Hematopoietic multipotent progenitor cell treated with erythropoietin and hydrocortisone succinate and interleukin-3 and kit ligand, for 15 days (in vitro differentiated cells): ENCODE results near the gene RALGPS1.

Experiments
- DNase-seq: peaks from one replicate; pipeline ENCODE4 v3.0.0-alpha.2; 2015; ENCODE audit warnings: low spot score

RALGPS1 gene

DNA sequence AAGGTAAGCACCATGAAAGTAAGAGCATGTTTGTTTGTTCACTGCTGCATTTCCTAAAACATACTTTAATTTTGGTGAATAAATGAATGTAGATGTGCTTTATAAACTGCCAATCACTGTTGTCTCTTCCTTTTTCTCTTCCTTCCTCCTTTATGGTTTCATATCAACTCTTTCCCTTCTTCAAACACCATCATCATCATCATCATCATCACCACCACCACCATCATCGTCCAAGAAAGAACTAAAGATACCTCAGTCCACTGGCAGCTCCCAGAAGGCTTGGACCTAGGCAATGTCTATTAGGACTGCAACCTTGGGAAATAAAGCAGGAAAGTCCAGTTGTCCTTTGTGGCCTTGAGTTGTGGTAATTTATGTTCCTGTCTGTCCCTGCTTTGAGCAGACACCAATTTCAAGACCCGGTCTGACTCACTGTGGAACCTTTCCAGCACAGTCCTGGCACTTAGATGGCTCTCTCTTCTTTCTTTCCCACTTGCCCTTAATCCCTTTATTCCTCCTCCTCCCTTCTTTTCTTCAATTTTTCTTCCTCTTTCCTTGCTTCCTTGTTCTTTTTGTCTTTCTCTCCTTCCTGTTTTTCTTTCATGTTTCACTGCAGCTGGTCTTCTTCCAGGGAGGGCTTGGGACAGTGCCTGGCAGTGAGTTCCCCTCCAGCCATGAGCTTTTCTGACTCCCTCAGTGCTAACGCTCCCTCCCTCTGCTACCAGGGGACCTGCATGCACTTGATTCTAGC lies 108.5 kb downstream of the RALGPS1 start:
- no peak for DNase-seq

GRCh38 chr9:127025042-127025441 lies 110.5 kb downstream of the RALGPS1 start:
- DNase-seq: no peak

DNA sequence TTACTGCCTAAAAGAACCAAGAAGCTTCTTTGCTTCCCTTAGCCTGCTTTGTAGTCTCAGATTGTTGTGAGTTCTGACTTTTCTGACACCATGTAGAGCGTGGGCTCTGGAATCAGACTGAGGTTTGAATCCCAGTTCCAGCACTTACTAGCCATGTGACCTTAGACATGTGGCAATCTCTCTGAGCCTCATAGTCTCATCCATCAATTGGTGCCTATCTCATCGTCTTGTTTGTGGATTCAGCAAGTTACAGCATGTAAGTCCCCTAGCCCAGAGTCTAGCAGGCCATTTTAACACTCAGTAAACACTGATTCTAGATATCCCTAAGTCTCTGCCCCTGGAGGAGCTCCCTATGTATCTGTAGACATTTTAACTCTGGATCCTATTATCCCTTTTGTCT lies 113.1 kb downstream of the RALGPS1 start:
- DNase-seq: no peak

GRCh38 chr9:127029548-127029947 lies 115.0 kb downstream of the RALGPS1 start:
- no peak for DNase-seq

GRCh38 chr9:127030814-127031740 lies 116.5 kb downstream of the RALGPS1 start:
- DNase-seq: no peak

DNA sequence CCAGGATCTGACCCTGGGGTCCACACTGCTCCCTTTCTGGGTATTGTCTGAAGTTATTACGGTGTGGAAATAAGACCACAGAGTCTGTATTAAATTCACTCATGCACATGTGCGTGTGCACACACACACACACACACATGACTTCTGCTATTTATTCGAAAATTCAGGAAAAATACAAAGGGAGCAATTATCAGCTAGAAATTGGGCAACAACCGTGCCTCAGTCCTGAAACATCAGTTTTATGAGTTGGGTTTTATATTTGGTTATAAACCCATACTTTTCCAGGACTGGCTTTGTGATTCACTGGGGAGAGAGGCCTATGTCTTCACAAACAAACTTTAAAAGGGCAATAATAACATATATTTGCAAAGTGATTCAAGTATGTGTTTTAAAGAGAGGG lies 117.7 kb downstream of the RALGPS1 start:
- no peak for DNase-seq

GRCh38 chr9:127033061-127033460 lies 118.5 kb downstream of the RALGPS1 start:
- DNase-seq: no peak

DNA sequence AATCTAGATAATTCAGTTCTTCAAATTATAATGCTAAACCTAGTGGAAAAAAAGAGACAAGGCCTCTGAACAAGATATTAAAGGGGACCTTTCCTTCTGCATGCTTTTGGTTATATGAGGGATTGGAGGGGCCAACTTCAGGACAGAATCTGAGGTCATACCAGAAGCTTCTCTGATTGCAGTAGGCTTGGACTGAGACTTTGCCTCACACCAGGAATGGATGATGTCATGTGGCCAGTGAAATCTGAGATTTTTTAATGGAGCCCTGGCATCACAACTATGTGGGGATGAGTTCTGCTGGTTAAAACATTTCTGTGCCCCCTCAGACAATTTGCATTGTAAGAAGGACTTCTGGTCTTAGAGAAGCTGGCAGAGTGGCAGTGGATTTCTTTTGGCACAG lies 119.2 kb downstream of the RALGPS1 start:
- no peak for DNase-seq

- no peak for DNase-seq
Observed at GRCh38 chr9:127034691-127035090, 120.1 kb downstream of the RALGPS1 start.

DNA sequence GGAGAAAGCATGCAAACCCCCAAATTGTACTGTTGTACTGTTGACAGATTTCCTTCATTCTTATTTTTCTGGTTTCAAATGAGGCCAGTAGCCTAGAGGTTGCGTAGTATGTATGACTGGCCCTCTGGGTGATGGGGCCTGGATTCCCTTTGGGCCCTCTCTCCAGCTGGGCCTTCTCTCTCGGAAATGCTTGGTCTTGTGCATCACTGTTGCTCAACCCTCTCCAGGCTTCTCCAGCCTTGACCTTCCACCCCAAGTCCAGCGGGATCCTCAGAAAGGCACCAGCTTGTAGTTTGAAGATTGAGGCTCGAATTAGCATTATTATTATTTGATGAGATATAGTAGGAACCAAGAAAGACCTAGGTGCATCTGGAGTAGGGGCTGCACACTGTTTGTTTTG lies 120.8 kb downstream of the RALGPS1 start:
- DNase-seq: no peak

- DNase-seq: no peak
Observed at GRCh38 chr9:127035948-127036347, 121.4 kb downstream of the RALGPS1 start.

GRCh38 chr9:127036437-127036836 lies 121.9 kb downstream of the RALGPS1 start:
- no peak for DNase-seq

GRCh38 chr9:127038531-127038930 lies 123.9 kb downstream of the RALGPS1 start:
- DNase-seq: no peak

GRCh38 chr9:127039492-127039891 lies 124.9 kb downstream of the RALGPS1 start:
- DNase-seq: no peak

GRCh38 chr9:127045148-127045547 lies 130.6 kb downstream of the RALGPS1 start:
- DNase-seq: no peak

GRCh38 chr9:127047971-127048370 lies 133.4 kb downstream of the RALGPS1 start:
- DNase-seq: no peak

DNA sequence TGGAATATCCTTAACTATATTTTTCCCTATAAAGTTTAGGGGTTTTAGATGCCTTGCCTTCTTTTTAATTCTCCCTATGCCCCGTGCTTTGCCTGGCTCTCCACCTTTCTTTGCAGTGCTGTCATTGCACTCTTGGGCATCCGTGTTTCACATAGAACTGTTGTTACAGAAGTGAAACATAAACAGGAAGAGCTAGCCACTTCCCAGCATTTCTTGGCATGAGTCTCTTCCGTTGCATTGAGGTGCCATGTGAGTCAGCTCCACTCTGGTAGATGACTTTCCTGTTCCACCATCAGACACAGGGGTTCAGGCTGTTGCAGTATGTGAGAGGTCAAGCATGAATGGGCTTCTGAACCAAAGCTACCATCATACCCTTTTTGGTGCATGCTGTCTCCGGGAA lies 134.5 kb downstream of the RALGPS1 start:
- no peak for DNase-seq

DNA sequence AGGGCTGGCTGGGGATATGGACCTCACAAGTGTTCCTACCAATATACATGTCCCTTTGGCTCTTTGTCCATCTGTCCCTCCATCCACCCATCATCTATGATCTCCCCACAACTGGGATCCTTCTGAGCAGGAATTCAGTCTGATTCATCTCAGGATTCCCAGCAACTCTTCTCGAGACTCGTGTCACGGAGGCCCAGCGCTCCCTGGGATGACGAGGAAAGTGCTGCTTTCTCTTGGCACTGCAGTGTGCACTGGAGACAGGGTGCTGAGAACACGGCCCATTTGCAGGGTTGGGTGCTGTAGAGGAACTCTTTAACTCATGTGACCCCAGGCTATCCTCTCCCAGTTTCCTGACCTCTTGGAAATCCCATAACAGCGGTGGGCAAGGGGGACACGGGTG lies 135.0 kb downstream of the RALGPS1 start:
- no peak for DNase-seq

- DNase-seq: no peak
Observed at GRCh38 chr9:127050152-127050551, 135.6 kb downstream of the RALGPS1 start.

DNA sequence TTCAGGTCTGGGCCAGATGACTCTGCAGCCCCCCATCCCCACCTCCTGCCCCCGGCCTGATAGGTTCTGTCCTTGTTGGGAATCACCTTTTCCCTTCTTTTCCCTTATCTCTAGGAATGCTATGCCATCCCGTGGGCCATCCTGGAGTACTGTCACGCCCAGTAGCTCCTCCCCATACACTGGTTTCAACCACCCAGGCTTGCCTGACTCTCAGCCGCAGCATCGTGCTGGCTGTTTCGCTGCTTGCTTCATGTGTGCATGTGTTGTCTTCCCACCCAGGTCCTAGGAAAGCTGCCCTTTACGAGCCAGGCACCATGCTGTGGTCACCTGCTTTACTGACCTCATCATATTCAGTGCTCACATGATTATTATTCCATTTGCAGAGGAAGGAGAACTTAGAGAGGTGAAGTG lies 136.0 kb downstream of the RALGPS1 start:
- DNase-seq: no peak

GRCh38 chr9:127051881-127052595 lies 137.5 kb downstream of the RALGPS1 start:
- no peak for DNase-seq

DNA sequence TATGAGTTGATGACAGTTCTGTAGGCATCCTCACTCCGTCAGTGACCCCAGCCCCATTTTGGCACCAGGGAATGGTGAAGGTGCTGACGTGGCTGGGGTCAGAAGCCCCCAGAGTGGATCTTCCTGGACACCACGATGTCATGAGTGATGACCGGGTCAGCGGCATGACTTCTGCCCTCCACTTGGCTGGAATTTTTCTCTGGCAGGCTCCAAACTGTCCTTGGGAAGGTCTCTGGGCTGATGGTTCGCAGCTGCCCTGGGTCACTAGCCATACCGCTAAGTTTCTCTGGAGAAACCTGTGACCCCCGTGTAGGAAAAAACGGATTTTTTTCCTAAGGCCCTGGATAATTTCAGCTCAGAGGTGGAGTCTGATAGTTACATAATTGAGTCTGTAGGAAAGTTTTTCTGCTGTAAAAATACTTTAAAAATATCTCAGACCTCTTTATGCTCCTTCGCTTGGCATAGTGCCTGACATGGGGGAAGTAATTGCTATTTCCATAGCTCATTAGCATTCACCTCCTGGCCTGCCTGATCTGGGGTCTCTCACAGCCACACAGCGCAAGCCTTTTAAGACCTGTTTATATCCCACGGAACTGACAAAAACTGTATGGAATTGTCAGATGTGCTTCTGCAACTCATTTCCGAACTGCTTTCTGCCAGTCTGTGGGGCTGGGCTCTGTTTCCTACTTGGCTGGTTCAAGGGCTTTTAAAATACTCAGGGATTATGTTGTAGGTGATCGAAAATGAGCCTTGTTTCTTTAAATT lies 138.7 kb downstream of the RALGPS1 start:
- DNase-seq: no peak
